Activated naive CD4-positive, alpha-beta T cell treated with Interleukin-2 at 50 U/mL for 16 hours (primary cell): Measurements from ENCODE around the gene RDH13.
A peak's percentile ranks its signal among the peaks of the same experiment; 100 is the strongest.

Experiments used
- DNase-seq: peaks from one replicate; pipeline ENCODE4 v3.0.0-alpha.2; 2020

The RDH13 gene

GRCh38 chr19:55091126-55091910, 28.4 kb upstream of the RDH13 start:
- no peak for DNase-seq

- no peak for DNase-seq
These were observed 27.6 kb upstream of the RDH13 start for GRCh38 chr19:55090564-55090963.

- DNase-seq: no peak
These were observed 26.5 kb upstream of the RDH13 start for GRCh38 chr19:55089342-55089944.

GRCh38 chr19:55088543-55089341, 25.8 kb upstream of the RDH13 start:
- DNase-seq: peak; percentile 84

- DNase-seq: no peak
These were observed 25.1 kb upstream of the RDH13 start for GRCh38 chr19:55088021-55088451.

- DNase-seq: no peak
These were observed 24.6 kb upstream of the RDH13 start for GRCh38 chr19:55087542-55087901.

GRCh38 chr19:55086730-55087541, 24.0 kb upstream of the RDH13 start:
- peak; percentile 61 for DNase-seq

GRCh38 chr19:55085923-55086715, 23.2 kb upstream of the RDH13 start:
- no peak for DNase-seq

GRCh38 chr19:55084416-55084815, 21.5 kb upstream of the RDH13 start:
- DNase-seq: no peak

- DNase-seq: no peak
These were observed 20.3 kb upstream of the RDH13 start for GRCh38 chr19:55083004-55083850.

- peak; percentile 55 for DNase-seq
These were observed 19.3 kb upstream of the RDH13 start for GRCh38 chr19:55082020-55082851.

GRCh38 chr19:55081770-55082019, 18.7 kb upstream of the RDH13 start:
- DNase-seq: no peak

- DNase-seq: peak; percentile 89
These were observed 18.2 kb upstream of the RDH13 start for GRCh38 chr19:55080968-55081769.

- peak; percentile 61 for DNase-seq
These were observed 17.4 kb upstream of the RDH13 start for GRCh38 chr19:55080121-55080967.

- DNase-seq: no peak
These were observed 16.6 kb upstream of the RDH13 start for GRCh38 chr19:55079400-55080038.

- DNase-seq: no peak
These were observed 16.0 kb upstream of the RDH13 start for GRCh38 chr19:55078996-55079395.

- DNase-seq: no peak
These were observed 14.2 kb upstream of the RDH13 start for GRCh38 chr19:55077106-55077505.

GRCh38 chr19:55076321-55076720, 13.4 kb upstream of the RDH13 start:
- DNase-seq: no peak
